Measurements from ENCODE around the gene TEX264.

DNA sequence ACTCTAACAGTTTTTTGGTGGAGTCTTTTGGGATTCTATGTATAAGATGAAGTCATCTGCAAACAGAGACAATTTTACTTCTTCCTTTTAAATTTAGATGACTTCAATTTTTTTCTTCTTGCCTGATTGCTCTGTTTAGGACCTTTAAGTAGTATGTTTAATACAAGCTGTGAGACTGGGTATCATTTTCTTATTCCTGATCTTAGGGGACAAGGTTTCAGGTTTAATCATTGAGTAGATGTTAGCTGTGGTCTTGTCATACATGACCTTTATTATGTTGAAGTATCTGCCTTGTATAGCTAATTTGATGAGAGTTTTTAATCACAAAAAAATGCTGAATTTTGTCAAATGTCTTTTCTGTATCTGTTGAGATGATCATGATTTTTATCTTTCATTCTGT lies 56.4 kb downstream of the TEX264 start:
- TF ChIP-seq, protein P1, sequence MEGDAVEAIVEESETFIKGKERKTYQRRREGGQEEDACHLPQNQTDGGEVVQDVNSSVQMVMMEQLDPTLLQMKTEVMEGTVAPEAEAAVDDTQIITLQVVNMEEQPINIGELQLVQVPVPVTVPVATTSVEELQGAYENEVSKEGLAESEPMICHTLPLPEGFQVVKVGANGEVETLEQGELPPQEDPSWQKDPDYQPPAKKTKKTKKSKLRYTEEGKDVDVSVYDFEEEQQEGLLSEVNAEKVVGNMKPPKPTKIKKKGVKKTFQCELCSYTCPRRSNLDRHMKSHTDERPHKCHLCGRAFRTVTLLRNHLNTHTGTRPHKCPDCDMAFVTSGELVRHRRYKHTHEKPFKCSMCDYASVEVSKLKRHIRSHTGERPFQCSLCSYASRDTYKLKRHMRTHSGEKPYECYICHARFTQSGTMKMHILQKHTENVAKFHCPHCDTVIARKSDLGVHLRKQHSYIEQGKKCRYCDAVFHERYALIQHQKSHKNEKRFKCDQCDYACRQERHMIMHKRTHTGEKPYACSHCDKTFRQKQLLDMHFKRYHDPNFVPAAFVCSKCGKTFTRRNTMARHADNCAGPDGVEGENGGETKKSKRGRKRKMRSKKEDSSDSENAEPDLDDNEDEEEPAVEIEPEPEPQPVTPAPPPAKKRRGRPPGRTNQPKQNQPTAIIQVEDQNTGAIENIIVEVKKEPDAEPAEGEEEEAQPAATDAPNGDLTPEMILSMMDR (conservative IDR thresholded peaks at IDR 0.05; ENCODE audit: low read depth, low read length) = no peak
- TF ChIP-seq EZH2 (IDR thresholded peaks at IDR 0.05; ENCODE audit: borderline replicate concordance, low read depth, low read length, poor library complexity, severe bottlenecking) = no peak

All from A673 (cell line).